Measurements from ENCODE around the gene SHC3. TPM values are rescaled to one million over a fixed set of nuclear protein-coding genes. Genes with fewer than 3 reads are reported as not detected.

The SHC3 gene, protein sequence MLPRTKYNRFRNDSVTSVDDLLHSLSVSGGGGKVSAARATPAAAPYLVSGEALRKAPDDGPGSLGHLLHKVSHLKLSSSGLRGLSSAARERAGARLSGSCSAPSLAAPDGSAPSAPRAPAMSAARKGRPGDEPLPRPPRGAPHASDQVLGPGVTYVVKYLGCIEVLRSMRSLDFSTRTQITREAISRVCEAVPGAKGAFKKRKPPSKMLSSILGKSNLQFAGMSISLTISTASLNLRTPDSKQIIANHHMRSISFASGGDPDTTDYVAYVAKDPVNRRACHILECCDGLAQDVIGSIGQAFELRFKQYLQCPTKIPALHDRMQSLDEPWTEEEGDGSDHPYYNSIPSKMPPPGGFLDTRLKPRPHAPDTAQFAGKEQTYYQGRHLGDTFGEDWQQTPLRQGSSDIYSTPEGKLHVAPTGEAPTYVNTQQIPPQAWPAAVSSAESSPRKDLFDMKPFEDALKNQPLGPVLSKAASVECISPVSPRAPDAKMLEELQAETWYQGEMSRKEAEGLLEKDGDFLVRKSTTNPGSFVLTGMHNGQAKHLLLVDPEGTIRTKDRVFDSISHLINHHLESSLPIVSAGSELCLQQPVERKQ
- total RNA-seq = 0.43 and 0.79 TPM in 2 replicates

GRCh38 chr9:89177944-89178829 is at the start of gene SHC3:
TSS of gene SHC3 (minus strand) at chr9:89178818. CDS start at chr9:89178460, 358 bp downstream.

GRCh38 chr9:88991066-88992034 is 187.3 kb downstream of the SHC3 start, which contains the start of gene S1PR3:
TSS of gene S1PR3 (plus strand) at chr9:88991468. CDS start at chr9:89001201, 9,733 bp downstream.

Other genes starting within 250 kb of the SHC3 start
- gene S1PR3, start 187.3 kb downstream of the SHC3 start, total RNA-seq = 69.3 and 126 TPM in 2 replicates
- gene CKS2, start 132.4 kb upstream of the SHC3 start, total RNA-seq = 48.7 and 64.0 TPM in 2 replicates
- gene SECISBP2, start 139.7 kb upstream of the SHC3 start, total RNA-seq = 32.3 and 37.7 TPM in 2 replicates